H1 (cell line): ENCODE data around the gene CP. TPM values are rescaled to one million over a fixed set of nuclear protein-coding genes. Genes with fewer than 3 reads are reported as not detected.

ENCODE experiments used
- CTCF ChIA-PET: fragments of 300-600 bp; sonication (Branson Sonifier 250); formaldehyde crosslinking; loops from one replicate; lab custom pipeline; 2021; ENCODE audit not compliant: partially characterized antibody; lab: Charles Lee
- POLR2A ChIA-PET: fragments of 300-600 bp; sonication (Branson Sonifier 250); formaldehyde crosslinking; loops from one replicate; lab custom pipeline; 2021; ENCODE audit warnings: inconsistent platforms; ENCODE audit not compliant: partially characterized antibody; lab: Charles Lee
- DNase-seq, 2 experiments: peaks; one replicate each; pipeline versions ENCODE4 v3.0.0 to v3.0.0-alpha.2; 2010 to 2022; ENCODE audit warnings: low spot score in 2 of 2, low read depth in 1 of 2, mixed read lengths in 1 of 2
- FAIRE-seq: peaks from 2 replicates; lab custom pipeline; 2011; peaks lifted over from hg19 to GRCh38; lab: Jason Lieb, UNC
- H2AFZ ChIP-seq: 2 replicates; pipeline ENCODE4 v1.8.1; 2012; ENCODE audit warnings: low read length, inconsistent platforms
- H2AK5ac ChIP-seq: 2 replicates; pipeline ENCODE4 v1.6.1; 2013; ENCODE audit warnings: low read depth, low read length
- H2BK120ac ChIP-seq: replicated peaks from 2 replicates; pipeline ENCODE3; 2013; ENCODE audit warnings: low read depth, low read length, inconsistent platforms
- H2BK12ac ChIP-seq: 2 replicates; pipeline ENCODE4 v1.6.1; 2013; ENCODE audit warnings: low read depth, low read length
- H2BK15ac ChIP-seq: 2 replicates; pipeline ENCODE4 v1.6.1; 2013; ENCODE audit warnings: low read length
- H2BK20ac ChIP-seq: 2 replicates; pipeline ENCODE4 v1.6.1; 2013; ENCODE audit warnings: low read length
- H2BK5ac ChIP-seq: 2 replicates; pipeline ENCODE4 v1.6.1; 2013; ENCODE audit warnings: low read depth, low read length
- H3K14ac ChIP-seq: 2 replicates; pipeline ENCODE4 v1.6.1; 2013; ENCODE audit warnings: inconsistent platforms; ENCODE audit not compliant: insufficient read length
- H3K18ac ChIP-seq: 2 replicates; pipeline ENCODE4 v1.6.1; 2013; ENCODE audit warnings: low read length; ENCODE audit errors: extremely low read depth
- H3K23ac ChIP-seq: 2 replicates; pipeline ENCODE4 v1.6.1; 2013; ENCODE audit warnings: inconsistent platforms; ENCODE audit not compliant: insufficient read length
- H3K23me2 ChIP-seq: 2 replicates; pipeline ENCODE4 v1.6.1; 2013; ENCODE audit warnings: low read depth, low read length
- H3K27ac ChIP-seq: 2 replicates; pipeline ENCODE4 v1.6.1; 2011; ENCODE audit warnings: low read depth, low read length, inconsistent platforms
- H3K27me3 ChIP-seq, 4 experiments: replicated peaks in 1 of 4; 1 replicate in 1 of 4; 2 replicates in 3 of 4; pipeline versions ENCODE4 v1.6.1 to v1.8.1; 2011 to 2013; ENCODE audit warnings: low read length in 3 of 4, mild to moderate bottlenecking in 3 of 4, inconsistent platforms in 2 of 4, mixed read lengths in 2 of 4, moderate library complexity in 1 of 4; ENCODE audit not compliant: control insufficient read depth in 3 of 4, insufficient read depth in 3 of 4; ENCODE audit errors: extremely low read depth in 1 of 4
- H3K36me3 ChIP-seq, 4 experiments: 2 replicates each; pipeline versions ENCODE4 v1.6.1 to v1.8.1; 2011 to 2013; ENCODE audit warnings: mild to moderate bottlenecking in 4 of 4, low read length in 3 of 4, moderate library complexity in 2 of 4, control low read depth in 1 of 4, inconsistent platforms in 1 of 4; ENCODE audit not compliant: insufficient read depth in 4 of 4, control insufficient read depth in 2 of 4
- H3K4ac ChIP-seq: replicated peaks from 2 replicates; pipeline ENCODE3; 2013; ENCODE audit warnings: low read length, low read depth, mixed read lengths, inconsistent platforms; ENCODE audit not compliant: insufficient read length
- H3K4me1 ChIP-seq, 4 experiments: replicated peaks in 1 of 4; 1 replicate in 1 of 4; 2 replicates in 3 of 4; pipeline versions ENCODE4 v1.6.1 to v1.8.1; 2011 to 2013; ENCODE audit warnings: low read length in 3 of 4, inconsistent platforms in 2 of 4, mixed read lengths in 1 of 4; ENCODE audit not compliant: insufficient read depth in 4 of 4, control insufficient read depth in 3 of 4
- H3K4me2 ChIP-seq, 2 experiments: 2 replicates each; pipeline versions ENCODE4 v1.6.1 to v1.8.1; 2011 to 2013; ENCODE audit warnings: low read depth in 2 of 2, low read length in 2 of 2, control low read depth in 1 of 2, inconsistent platforms in 1 of 2, mild to moderate bottlenecking in 1 of 2; ENCODE audit not compliant: insufficient read depth in 1 of 2
- H3K4me3 ChIP-seq, 4 experiments: fragments of 200-600, 300-600 bp in 1 of 4; sonication (generic), shearing (Covaris generic), sonication (Bioruptor Twin) in 1 of 4; 2 replicates each; pipeline versions ENCODE4 v1.5.1 to v1.8.1; 2011 to 2016; ENCODE audit warnings: low read length in 4 of 4, low read depth in 3 of 4, control low read depth in 2 of 4, inconsistent platforms in 2 of 4, mild to moderate bottlenecking in 2 of 4, mixed read lengths in 1 of 4, moderate library complexity in 1 of 4; ENCODE audit not compliant: insufficient read depth in 2 of 4; ENCODE audit errors: extremely low read depth in 1 of 4
- H3K56ac ChIP-seq: replicated peaks from 2 replicates; pipeline ENCODE3; 2013; ENCODE audit warnings: low read depth, mild to moderate bottlenecking, mixed read lengths, low read length, inconsistent platforms; ENCODE audit not compliant: insufficient read length
- H3K79me1 ChIP-seq: 2 replicates; pipeline ENCODE4 v1.6.1; 2013; ENCODE audit warnings: low read depth, low read length, control low read depth
- H3K79me2 ChIP-seq, 2 experiments: 2 replicates each; pipeline versions ENCODE4 v1.6.1 to v1.8.1; 2012 to 2013; ENCODE audit warnings: low read length in 2 of 2, mild to moderate bottlenecking in 2 of 2, inconsistent platforms in 1 of 2; ENCODE audit not compliant: insufficient read depth in 2 of 2, control insufficient read depth in 1 of 2
- H3K9ac ChIP-seq, 4 experiments: replicated peaks in 1 of 4; 1 replicate in 1 of 4; 2 replicates in 3 of 4; pipeline versions ENCODE4 v1.6.1 to v1.8.1; 2011 to 2013; ENCODE audit warnings: low read depth in 3 of 4, low read length in 3 of 4, control low read depth in 2 of 4, mild to moderate bottlenecking in 2 of 4, moderate library complexity in 2 of 4, inconsistent platforms in 1 of 4; ENCODE audit errors: extremely low read depth in 1 of 4
- H3K9me3 ChIP-seq, 2 experiments: 2 replicates each; pipeline versions ENCODE4 v1.6.1 to v1.8.1; 2012 to 2013; ENCODE audit warnings: mild to moderate bottlenecking in 2 of 2, moderate library complexity in 2 of 2, control low read depth in 1 of 2, inconsistent platforms in 1 of 2, low read depth in 1 of 2, low read length in 1 of 2, mixed read lengths in 1 of 2; ENCODE audit not compliant: insufficient read depth in 2 of 2
- H4K20me1 ChIP-seq, 2 experiments: replicated peaks in 1 of 2; 2 replicates each; pipeline versions ENCODE3 to v1.8.1; 2011 to 2013; ENCODE audit warnings: inconsistent platforms in 2 of 2, low read length in 2 of 2, mild to moderate bottlenecking in 1 of 2; ENCODE audit not compliant: insufficient read depth in 2 of 2, control insufficient read depth in 1 of 2
- H4K5ac ChIP-seq: 2 replicates; pipeline ENCODE4 v1.6.1; 2013; ENCODE audit warnings: low read length, low read depth, mixed read lengths, inconsistent platforms; ENCODE audit not compliant: insufficient read length
- H4K8ac ChIP-seq: 2 replicates; pipeline ENCODE4 v1.8.0; 2013; ENCODE audit warnings: mild to moderate bottlenecking, moderate library complexity, low read length, inconsistent platforms; ENCODE audit not compliant: insufficient read depth; ENCODE audit errors: extremely low read depth
- H4K91ac ChIP-seq: replicated peaks from 2 replicates; pipeline ENCODE3; 2013; ENCODE audit warnings: low read length, mixed read lengths, inconsistent platforms; ENCODE audit not compliant: insufficient read length
- GABPA ChIP-seq: IDR thresholded peaks from 2 replicates; pipeline ENCODE4 v1.6.1; 2011; ENCODE audit warnings: mild to moderate bottlenecking, low read length, moderate library complexity, borderline replicate concordance; ENCODE audit not compliant: insufficient read depth
- HDAC6 ChIP-seq: IDR thresholded peaks from one replicate; pipeline ENCODE4 v1.7.1; 2012; ENCODE audit warnings: low read depth, mild to moderate bottlenecking, inconsistent platforms, low read length, moderate library complexity
- JUN ChIP-seq: IDR thresholded peaks from 2 replicates; pipeline ENCODE4 v1.6.1; 2011; ENCODE audit warnings: low read depth, mild to moderate bottlenecking, improper control_type of control experiment, low read length
- JUND ChIP-seq: IDR thresholded peaks from 2 replicates; pipeline ENCODE4 v1.6.1; 2011; ENCODE audit warnings: mild to moderate bottlenecking, improper control_type of control experiment, low read length
- KDM5A ChIP-seq: fragments of 200-600 bp; IDR thresholded peaks from 2 replicates; pipeline ENCODE4 v1.7.1; 2012; ENCODE audit warnings: mild to moderate bottlenecking, low read length, inconsistent platforms, mixed read lengths
- POLR2AphosphoS5 ChIP-seq: IDR thresholded peaks from 2 replicates; pipeline ENCODE4 v1.6.1; 2011; ENCODE audit warnings: low read depth, low read length
- RAD21 ChIP-seq, 2 experiments: IDR thresholded peaks in 1 of 2; conservative IDR thresholded peaks in 1 of 2; 2 replicates each; pipeline ENCODE4 v1.6.1; 2011; ENCODE audit warnings: low read depth in 2 of 2, low read length in 2 of 2, improper control_type of control experiment in 1 of 2, inconsistent platforms in 1 of 2, mild to moderate bottlenecking in 1 of 2, moderate library complexity in 1 of 2
- RBBP5 ChIP-seq: IDR thresholded peaks from 2 replicates; pipeline ENCODE4 v1.7.1; 2012; ENCODE audit warnings: low read depth, mild to moderate bottlenecking, inconsistent platforms, low read length, moderate library complexity, borderline replicate concordance
- SIN3A ChIP-seq, 2 experiments: IDR thresholded peaks in 1 of 2; conservative IDR thresholded peaks in 1 of 2; 2 replicates each; pipeline ENCODE4 v1.6.1; 2011 to 2012; ENCODE audit warnings: low read length in 2 of 2, improper control_type of control experiment in 1 of 2, low read depth in 1 of 2, mild to moderate bottlenecking in 1 of 2
- SIX5 ChIP-seq: IDR thresholded peaks from 2 replicates; pipeline ENCODE4 v1.6.1; 2011; ENCODE audit warnings: mild to moderate bottlenecking, low read depth, low read length
- SP2 ChIP-seq: IDR thresholded peaks from 2 replicates; pipeline ENCODE4 v1.6.1; 2012; ENCODE audit warnings: mild to moderate bottlenecking, low read length, inconsistent platforms
- SUZ12 ChIP-seq: fragments of 200-600 bp; sonication (generic); IDR thresholded peaks from 2 replicates; pipeline ENCODE4 v1.6.1; 2012; ENCODE audit warnings: mild to moderate bottlenecking, inconsistent platforms, low read length, moderate library complexity, mixed read lengths
- TAF1 ChIP-seq: IDR thresholded peaks from 2 replicates; pipeline ENCODE4 v1.6.1; 2011; ENCODE audit warnings: mild to moderate bottlenecking, low read depth, low read length
- TBP ChIP-seq: IDR thresholded peaks from 2 replicates; pipeline ENCODE4 v1.6.1; 2011; ENCODE audit warnings: low read depth, low read length, improper control_type of control experiment
- WGBS, 2 experiments: shearing (Covaris generic) in 1 of 2; methylation state at CpG; one replicate each; pipeline versions ENCODE4 v1.1.6 to v1.1.7; 2013 to 2015; ENCODE audit warnings: low lambda C conversion rate in 2 of 2, mixed read lengths in 2 of 2, inconsistent platforms in 1 of 2, low coverage in 1 of 2, missing lambda C conversion rate in 1 of 2; ENCODE audit not compliant: insufficient replicate concordance in 2 of 2, insufficient coverage in 1 of 2, insufficient read length in 1 of 2; ENCODE audit errors: extremely low coverage in 1 of 2, missing lambda C conversion rate in 1 of 2; 5-methylcytosine and 5-hydroxymethylcytosine counted together
- polyA plus RNA-seq, 7 experiments: library from polyadenylated mRNA; depleted of rRNA in 3 of 7; stranded (reverse) in 5 of 7; unstranded in 2 of 7; fragments of >200 nt in 5 of 7; fragments of 200-250 nt in 2 of 7; gene quantifications; 1 replicate in 5 of 7; 2 replicates in 1 of 7; 4 replicates in 1 of 7; pipeline versions ENCODE4 v1.2.1 to v1.2.3, GENCODE V29; 2011 to 2013; ENCODE audit warnings: missing spikeins in 2 of 7, mixed read lengths in 2 of 7
- total RNA-seq: library from RNA; stranded (reverse); fragmentation: NEBNext Ultra II Directional; extraction: Animal tissue kit (Norgen Biotek cat#: 25700); gene quantifications from 2 replicates; pipeline ENCODE4 v1.2.1, GENCODE V29; 2021
- TF ChIP-seq, protein P1 (sequence below): IDR thresholded peaks from 2 replicates; pipeline ENCODE4 v1.6.1; 2012; ENCODE audit warnings: inconsistent platforms

Gene CP
- total and polyA plus RNA-seq, 2 of the 8 experiments (the other 6 are each of a cell fraction or from before 2014, with no cell fraction given): 0.32 to 2.6 TPM

DNA sequence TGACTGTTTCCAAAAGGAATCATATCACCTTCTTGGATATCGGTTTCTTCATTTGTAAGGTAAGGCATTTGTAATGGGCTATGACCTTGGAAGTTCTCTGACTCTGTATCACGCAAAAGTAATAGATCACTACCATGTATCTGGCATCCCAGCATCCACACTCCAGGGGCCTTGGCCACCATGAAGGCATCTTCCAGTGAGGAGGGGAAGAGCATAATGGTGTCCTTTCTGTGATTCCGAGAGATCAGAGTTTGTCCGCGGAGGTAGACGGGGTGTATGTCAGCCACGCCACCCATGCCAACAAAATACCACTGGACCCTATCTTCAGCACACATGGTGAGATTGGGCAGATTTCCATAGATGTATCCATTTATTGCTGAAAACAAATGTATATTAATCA lies 48.1 kb upstream of the CP start:
- POLR2A ChIA-PET: no interaction called here
- Histone ChIP-seq H2AFZ (no peak overlapping the region), H3K4ac (peak overlapping the region; percentile 60), H3K9me3 (no peaks in the 10 kb centered on the region), H4K20me1 (no peaks in the 10 kb centered on the region), H3K18ac (peak overlapping the region; percentile 39; the same call in 1 of the 2 replicates), H2BK12ac (peak overlapping the region; percentile 73; the same call in 1 of the 2 replicates), H3K4me3 (no peak overlapping the region), H3K79me1 (no peaks in the 10 kb centered on the region), H2BK5ac (no peak overlapping the region), H3K27ac (no peak overlapping the region), H2AK5ac (no peak overlapping the region), H2BK15ac (peak overlapping the region; percentile 32; the same call in 1 of the 2 replicates), H2BK20ac (peak overlapping the region; percentile 91), H3K14ac (no peak overlapping the region), H3K23me2 (no peaks in the 10 kb centered on the region), H3K23ac (no peak overlapping the region), H3K36me3 (no peaks in the 10 kb centered on the region), H3K27me3 (no peaks in the 10 kb centered on the region), H4K5ac (no peak overlapping the region), H3K9ac (no peak overlapping the region), H2BK120ac (peak overlapping the region; percentile 47), H4K8ac (no peak overlapping the region), H3K4me2 (no peak overlapping the region), H4K91ac (peak overlapping the region; percentile 77), H3K4me1 (no peaks in the 10 kb centered on the region), H3K79me2 (no peaks in the 10 kb centered on the region), H3K56ac (no peak overlapping the region)
- CTCF ChIA-PET: interaction anchor here (2.3 kb wide), 1 partner anchor 149 kb away, joined by 12 read pairs; no protein-coding TSS in a partner anchor
- WGBS, 2 experiments: 97% methylated on average over 7 of the region's 7 CpGs; no CpG with 5 or more reads in 1 of the 2 experiments
- DNase-seq: no peak
- FAIRE-seq: no peak
- no peak for TF ChIP-seq POLR2AphosphoS5
- TF ChIP-seq RAD21 (IDR thresholded peaks at IDR 0.05 in 1 of 2, conservative IDR thresholded peaks at IDR 0.05 in 1 of 2; ENCODE audit: low read depth in 2 of 2, low read length in 2 of 2): no peak
- TF ChIP-seq GABPA: no peak
- TF ChIP-seq RBBP5: no peak
- TF ChIP-seq KDM5A: no peak
- no peak for TF ChIP-seq SIN3A (conservative IDR thresholded peaks at IDR 0.05 in 1 of 2, IDR thresholded peaks at IDR 0.05 in 1 of 2; ENCODE audit: low read depth in 1 of 2, low read length in 2 of 2)
- no peak for TF ChIP-seq SIX5
- no peak for TF ChIP-seq JUND
- TF ChIP-seq TAF1: no peak
- TF ChIP-seq HDAC6: no peak
- TF ChIP-seq SP2: no peak
- TF ChIP-seq TBP: no peak
- TF ChIP-seq, protein P1, sequence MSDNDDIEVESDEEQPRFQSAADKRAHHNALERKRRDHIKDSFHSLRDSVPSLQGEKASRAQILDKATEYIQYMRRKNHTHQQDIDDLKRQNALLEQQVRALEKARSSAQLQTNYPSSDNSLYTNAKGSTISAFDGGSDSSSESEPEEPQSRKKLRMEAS: no peak
- TF ChIP-seq SUZ12: no peak
- TF ChIP-seq JUN: no peak
